Measurements from ENCODE around the gene ABLIM2.

The ABLIM2 gene

DNA sequence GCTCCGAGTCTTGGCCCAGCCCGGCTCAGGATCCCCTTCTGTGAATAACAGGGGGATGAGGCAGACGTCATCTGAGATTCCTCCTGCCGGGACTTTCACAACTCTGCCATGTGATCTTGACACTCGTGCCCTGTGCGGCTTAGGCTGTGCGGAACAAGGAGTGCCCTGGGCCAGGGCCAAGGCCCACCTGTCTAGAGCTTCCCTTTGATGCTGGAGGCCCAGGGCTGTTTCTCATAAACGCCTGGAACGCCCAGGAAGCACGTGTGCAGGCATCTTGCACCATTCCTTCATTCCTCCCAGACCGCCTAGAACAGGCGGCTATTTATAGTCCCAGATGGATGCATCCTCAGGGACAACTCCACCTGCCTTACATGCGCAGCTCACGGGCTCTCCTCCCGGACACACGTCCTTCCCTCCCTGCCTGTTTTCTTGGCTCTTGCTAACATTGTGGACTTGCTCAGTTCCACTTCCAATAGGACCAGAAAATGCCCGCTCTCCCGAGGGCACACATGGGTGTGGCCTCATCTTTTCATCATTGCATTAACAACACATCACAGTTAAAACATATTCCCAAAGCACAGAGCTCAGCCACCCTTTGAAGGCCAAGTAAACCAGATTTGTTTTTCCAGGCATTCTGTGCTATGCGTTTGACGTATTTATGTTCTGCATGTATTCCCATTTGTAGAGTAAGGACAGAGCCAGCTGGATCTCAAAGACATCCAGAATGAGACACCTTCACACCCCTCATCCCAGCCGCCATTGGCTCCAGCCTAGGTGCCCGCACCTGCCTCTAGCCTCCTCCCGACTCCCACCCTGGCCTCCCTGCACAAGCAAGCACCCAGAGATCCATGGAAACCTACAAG lies 57.2 kb downstream of the ABLIM2 start:
- no peak for FAIRE-seq

DNA sequence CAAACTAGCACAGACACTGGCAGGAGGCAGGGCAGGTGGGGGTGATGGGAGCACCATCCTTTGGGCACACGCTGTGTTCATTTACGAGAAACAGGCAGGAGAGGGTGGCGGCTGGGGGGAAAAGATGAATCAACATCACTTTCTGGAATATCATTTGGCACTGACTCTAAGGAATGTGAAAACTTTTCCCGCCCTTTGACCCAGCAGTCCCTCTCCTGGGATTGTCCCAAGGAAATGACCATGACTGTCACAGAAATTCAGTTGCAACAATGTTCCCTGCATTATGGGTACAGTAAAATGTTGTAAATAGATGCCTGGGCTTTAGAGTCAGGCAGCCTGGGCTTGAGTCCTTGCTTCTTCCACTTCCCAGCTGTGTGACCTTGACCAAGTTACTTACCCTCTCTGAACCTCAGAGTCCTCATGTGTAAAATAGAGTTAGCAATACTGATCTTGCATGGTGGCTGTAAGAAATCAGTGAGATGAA lies 58.6 kb downstream of the ABLIM2 start:
- FAIRE-seq, result no peak

DNA sequence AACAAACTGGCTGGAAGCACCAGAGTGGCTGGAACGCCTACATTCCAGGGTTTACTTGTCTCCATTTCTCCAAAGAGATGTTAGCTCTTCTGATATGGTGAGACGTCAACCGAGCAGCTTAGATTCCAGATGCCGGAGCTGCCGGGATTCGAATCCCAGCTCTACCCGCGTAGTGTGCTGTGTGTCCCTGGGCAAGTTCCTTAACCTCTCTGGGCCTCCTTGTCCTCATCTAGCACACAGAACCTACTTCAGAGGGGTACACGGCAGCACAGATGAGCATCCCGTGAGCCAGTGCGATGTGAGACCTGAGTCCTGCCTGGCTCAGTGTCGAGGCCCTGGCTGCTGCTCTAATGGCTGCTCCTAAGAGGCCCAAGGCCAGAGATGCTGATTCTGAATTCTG lies 60.1 kb downstream of the ABLIM2 start:
- FAIRE-seq, result no peak

DNA sequence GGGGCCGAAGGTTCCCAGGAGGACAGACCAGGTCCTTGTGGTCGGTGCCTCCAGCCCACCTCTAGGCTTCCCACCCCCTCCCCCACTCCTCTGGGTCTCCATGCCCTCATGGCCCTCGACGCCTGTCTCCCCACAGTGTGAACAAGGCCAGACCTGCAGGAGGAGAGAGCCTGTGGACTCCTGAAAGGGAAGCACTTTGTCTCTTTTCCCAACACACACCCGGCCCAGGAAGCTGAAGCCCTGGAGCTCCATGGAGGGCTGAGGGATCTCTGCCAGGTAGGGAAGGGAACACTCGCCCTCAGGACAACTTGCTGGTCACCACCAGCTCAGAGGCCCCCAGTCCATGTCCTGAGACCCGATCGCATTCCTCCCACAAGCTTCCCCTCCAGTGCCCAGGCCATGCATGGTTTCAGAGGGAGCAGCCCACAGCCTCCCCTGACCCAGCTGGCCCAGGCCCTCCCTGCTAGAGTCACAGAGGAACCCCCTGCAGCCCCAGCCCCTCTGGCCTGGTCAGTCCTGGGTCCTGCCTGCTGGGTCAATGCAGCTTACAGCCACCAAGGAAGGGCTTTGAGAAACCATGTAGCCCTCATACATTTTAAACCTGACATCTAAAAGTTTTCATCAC lies 60.8 kb downstream of the ABLIM2 start:
- no peak for FAIRE-seq

DNA sequence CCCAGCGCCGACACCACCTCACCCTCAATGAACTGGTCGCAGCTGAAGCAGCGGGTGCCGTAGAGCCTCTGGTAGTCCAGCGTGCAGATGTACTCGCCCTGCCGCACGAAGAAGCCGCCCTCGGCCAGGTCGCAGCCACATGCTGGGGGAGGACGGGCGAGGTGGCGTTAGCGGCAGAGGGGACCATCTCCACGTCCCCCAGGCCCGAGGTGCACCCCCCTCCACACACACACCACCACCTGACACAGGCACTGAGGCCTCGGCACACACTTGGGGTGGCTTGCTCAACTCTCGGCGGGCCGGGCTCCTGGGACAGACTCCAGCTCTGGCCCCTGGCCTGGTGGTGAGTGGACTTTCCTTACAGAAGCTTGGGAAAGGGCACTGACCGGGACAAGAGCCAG lies 61.5 kb downstream of the ABLIM2 start:
- no peak for FAIRE-seq

DNA sequence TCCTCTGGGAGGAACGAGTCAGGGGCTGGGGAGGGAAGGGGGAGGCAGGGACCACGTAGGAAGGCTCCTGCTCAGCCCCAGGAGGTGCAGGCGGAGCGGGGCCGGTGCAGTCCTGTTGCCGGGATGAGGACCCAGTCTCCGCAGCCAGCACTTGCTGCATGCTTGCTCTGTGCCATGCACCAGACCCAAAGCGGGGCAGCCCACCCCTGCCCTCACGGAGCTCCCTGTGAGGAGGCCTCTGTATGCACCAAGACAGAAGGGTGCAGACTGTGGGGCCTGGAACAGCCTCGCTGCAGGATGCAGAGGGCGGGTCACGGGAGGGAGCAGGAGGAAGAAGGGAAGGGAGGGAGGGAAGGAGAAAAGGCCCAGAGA lies 61.9 kb downstream of the ABLIM2 start:
- no peak for FAIRE-seq

DNA sequence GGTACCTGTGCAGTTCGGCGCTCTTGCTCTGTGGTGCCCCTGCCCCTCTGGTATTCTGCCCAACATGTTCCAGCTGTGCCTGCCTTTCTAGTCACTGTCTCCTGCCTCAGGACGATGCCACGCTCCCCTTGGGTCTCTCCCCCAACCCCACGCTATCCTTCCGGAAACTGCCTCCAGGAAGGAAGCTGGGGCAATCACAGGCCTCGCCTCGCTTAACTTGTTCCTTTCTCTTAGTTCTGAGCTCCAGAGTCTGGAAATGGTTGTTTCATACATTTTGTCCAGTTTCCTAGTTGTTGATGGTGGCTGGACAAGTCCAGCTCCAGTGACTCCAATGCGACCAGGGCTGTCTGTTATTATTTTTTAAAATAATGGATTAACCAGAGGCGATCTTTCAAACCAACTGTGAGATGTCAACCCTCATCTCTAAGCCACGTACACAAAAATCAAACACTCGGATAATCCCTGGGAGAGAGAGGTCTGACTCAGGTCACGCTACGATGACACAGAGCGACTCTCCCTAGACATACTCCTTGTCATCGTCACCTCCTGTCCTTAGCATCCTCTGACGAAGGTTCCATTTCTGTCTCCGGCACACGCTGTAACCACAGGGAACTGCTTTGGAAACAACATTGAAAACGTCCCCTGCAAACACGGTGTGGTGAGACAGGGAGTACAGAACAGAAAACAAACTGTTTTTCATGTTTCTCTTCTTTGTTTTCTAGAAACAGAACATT lies 62.5 kb downstream of the ABLIM2 start:
- no peak for FAIRE-seq

DNA sequence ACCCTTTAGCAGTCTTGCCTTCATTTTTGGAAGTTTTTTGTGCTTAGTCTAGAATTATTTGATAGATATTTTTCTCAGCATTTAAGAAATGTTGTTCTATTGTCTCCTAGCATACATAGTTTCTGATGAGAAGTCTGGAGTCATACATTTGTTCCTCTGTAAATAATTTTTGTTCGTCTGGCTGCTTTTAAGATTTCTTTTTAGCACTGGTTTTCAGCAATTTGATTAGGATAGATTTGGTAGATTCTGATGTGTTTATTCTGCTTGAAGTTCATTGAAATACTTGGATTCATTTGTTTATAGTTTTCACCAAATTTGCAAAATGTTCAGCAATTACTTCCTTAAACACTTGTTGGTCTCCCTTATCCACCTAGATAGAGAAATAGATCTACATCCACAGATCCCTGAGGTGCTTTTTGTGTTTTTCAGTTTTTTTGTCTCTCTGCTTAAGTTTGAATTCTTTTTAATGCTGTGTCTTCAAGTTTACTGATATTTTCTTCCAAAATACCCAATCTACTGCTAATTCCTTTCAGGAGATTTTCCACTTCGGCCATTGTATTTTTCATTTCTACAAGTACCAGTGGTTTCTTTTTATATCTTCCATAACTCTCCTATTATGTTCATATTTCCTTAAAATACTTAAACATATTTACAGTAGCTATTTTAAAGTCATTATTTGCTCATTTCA lies 64.9 kb downstream of the ABLIM2 start:
- no peak for FAIRE-seq

DNA sequence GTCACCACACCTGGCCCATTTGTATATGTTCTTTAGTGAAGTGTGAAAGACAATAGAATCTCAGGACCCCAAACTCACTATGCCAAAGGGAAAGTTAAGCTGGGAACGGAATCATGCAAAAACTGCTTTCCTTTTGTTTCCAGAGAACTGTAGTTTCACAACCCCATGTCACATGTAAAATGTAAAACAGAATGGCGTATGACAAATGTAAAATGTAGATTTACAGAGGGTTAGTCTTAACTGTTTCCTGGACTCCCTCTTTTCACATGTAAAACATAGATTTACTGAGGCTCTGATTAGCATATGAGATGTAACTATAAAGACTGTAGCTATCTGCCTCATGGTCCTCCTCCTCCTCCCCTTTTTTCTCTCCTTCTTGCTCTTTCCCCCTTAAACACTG lies 66.3 kb downstream of the ABLIM2 start:
- no peak for FAIRE-seq

DNA sequence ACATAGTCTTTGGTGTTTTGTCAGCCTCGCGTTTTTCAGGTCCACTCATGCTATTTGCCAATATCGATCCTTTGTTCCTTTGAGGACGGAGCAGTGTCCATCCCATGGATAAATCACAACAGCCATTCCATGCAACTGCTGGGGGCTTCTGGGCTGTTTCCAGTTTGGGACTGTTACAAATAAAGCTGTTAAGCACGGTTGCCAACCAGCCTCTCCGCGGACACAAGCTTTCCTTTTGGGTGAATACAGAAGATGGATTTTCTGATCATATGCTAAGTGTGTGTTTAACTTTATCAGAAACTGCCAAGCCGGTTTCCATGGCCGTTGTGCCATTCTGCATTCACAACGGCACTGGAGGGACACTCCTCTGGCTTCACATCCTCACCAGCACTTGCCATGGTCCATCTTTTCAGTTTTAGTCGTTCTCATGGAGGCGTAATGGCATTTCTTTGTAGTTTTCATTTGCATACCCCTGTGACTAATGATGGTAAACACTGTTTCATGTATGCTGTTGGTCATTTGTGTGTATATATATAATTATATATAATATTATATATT lies 67.8 kb downstream of the ABLIM2 start:
- no peak for FAIRE-seq

DNA sequence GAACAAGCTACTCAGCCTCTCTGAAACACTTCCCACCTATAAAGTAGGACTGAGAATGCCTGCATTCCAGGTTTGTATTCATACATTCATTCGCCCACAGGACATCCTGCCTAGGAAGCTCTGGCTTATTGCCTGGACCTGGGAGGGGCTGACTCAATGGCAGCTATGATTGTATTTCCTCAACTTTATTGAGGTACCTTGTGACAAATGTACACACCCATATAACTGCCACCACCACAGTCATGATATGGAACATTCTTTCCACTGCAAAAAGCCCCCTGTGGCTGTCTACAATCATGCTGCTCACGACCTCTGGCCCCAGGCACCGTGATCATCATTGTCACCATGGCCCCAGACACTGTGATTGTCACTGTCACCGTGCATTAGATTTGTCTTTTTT lies 68.3 kb downstream of the ABLIM2 start:
- FAIRE-seq, result no peak

DNA sequence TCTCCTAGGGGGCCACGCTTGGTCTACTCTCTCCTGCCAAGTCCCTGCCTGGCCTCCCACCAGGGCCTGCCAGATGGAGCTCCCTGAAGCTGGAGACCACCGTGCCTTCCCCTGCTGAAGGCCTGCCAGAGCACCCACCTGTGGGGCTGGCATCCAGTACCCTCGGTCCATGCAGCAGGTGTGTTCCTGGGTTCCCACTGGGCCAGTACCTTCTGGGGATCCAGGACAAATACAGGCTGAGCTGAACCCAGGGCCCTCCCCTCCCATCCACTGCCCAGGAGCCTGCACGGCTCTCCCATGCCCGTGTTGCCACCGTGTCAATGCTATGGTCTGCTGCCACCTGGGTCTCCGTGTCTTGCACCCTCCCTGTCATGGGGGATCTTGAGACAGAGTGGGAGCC lies 68.8 kb downstream of the ABLIM2 start:
- FAIRE-seq, result no peak

DNA sequence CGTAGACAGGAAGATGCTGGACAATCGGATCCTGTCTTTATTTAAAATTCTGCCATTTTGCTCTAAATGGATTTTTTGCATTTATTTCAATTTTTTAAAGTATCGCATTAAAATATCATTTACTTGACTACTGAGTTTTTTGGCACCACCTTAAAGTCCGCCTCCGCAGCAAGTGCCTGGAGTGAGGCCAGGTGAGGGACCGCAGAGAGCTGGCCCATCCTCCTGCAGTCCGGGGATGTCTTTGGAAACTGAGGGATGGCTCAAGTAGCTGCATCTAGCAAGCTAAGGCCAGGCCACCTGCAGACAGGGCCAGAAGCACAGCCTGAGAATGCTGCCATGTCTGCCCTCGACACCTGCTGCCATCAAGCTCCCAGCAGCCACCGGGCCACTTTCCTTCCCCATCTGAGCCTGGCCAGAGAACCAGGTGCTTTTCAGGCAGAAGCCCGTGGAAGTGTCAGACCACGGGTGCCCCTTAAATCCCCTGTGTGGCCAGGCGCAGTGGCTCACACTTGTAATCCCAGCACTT lies 69.6 kb downstream of the ABLIM2 start:
- no peak for FAIRE-seq

DNA sequence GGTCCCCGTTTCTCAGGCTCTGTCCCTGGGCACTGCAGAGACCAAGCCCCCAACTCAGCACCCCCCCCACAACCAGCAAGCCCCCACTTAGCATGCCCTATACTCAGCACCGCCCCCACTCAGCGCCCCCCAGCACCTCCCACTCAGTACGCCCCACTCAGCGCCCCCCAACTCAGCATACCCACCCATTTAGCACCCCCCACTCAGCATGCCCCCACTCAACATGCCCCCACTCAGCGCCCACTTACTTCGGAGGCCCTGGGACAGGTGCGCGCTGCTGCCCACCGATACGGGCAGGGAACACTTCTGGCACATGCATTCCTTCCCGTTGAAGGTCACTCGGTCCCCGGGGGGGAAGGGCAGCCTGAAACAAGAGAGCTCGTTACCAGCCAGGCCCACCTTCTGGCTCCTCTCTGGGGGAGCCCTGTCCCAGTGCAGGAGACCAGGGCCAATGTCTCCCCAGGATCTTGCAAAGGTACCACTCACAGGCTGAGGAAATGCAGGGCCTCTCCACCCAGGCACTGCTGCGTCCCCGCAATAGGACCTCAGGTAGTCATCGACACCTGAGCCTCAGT lies 70.6 kb downstream of the ABLIM2 start:
- FAIRE-seq, result no peak

DNA sequence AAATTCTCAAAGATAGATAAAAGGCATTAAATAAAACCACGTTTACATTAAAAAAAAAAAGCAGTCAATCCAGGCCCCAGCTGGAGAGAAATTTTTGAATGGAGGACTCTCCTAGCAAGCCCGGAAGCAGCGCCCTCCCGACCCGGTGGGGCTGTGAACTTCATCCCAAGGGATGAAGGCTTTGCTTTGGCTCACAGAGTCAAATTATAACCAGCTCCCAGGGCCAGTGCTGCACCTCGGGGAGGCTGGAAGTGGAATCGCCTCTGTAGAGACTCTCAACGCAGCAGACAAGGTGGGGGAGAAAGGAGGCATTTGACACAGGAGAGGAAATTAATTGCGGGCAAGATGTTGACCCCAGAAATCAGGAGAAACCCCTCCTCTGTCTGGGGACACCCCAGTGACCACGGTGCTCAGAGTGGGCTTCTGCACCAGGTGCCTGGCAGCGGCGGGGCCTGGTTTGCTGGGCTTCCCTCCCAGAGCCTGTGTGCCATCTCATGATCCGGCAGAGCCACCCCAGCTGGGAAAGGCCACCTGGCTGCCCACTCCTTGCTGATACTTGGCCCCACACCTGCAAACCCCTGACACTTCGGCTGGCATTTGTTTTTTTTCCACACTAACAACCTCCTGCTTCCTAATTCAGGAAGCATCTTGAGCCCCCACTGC lies 71.7 kb downstream of the ABLIM2 start:
- no peak for FAIRE-seq

DNA sequence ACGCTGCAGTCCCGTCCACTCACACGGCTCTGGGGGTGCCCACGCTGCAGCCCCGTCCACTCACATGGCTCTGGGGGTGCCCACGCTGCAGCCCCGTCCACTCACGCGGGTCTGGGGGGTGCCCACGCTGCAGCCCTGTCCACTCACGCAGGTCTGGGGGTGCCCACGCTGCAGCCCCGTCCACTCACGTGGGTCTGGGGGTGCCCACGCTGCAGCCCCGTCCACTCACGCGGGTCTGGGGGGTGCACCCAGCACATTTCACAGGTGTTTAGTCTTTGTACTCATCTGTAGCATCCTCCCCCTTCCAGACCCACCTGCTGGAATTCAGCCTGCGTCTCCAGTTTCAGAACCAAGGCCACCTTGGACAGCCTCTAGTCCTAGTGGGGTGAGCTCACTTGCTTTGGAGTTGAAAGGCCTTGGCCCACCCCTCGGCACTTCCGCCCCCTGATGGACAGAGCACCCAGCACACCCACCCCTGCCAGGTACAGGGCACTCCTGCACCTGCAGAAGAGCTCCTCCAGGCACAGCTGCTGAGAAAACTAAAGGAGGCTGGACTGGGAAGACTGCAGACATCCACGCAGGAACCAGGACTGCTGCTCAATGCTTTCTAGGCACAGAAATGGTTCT lies 73.0 kb downstream of the ABLIM2 start:
- FAIRE-seq, result no peak

DNA sequence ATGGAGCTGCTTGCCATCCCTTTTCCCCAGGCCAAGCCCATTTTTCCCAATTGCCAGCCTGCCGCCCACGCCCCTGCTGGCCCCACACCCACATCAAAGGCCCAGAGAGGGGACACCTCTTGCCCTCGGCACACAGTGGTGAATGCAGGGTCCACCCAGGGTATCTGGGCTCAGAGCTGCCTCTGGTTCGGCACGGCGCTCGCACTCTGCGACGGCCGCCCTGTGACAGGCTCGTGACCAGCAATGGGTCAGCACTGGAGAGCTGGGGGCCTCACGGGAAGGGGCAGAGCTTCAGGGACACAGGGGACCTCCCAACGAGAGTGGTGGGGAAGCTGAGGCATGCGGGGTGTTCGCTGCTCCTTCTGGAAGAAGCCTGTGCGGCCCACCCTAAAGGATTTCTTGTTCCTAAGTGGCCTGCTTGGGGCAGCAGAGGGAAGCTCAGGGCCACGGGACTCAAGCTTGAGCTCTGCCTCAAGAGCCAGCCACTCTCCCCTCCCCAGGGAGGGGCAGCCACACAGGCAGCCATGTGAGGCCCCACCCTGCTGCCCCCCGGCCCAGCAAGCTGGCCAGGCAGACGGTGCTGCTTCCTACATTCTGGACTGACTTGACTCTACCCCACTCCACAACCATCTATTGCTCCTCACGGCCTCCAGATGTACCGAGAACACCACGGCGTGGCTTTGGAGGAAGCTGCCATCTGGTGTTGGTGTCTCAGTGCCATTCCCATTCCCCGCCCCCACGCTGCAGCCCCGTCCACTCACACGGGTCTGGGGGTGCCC lies 73.7 kb downstream of the ABLIM2 start:
- FAIRE-seq, result no peak

DNA sequence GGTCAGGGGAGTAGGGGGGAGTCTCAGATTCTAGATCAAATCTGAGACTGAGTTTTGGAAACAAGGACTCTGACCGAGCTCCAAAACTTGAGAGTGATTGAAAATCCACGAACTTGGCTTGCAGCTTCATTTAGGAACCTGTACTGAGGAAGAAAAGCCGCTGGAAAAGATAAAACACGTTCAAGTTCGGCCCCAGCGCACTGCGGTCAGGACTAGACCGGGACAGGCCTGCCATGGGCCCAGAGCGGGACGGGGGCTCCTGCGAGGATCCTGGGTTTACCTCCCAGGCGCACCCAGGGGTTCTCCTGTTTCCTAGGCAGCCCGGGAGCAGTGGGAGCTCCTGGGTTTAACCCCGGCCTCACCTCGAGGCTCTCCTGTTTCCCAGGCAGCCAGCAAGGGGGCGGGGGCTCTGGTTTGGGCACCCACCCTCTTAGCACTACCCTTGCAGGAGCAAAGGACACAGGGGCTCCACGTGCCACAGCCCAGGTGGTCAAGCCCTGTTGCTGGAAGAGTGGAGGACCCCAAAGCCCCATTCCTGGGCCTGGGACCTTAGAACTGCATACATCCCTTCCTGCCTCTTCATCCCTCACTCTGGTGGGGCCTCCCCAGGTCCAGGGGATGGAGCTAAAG lies 74.5 kb downstream of the ABLIM2 start:
- no peak for FAIRE-seq

DNA sequence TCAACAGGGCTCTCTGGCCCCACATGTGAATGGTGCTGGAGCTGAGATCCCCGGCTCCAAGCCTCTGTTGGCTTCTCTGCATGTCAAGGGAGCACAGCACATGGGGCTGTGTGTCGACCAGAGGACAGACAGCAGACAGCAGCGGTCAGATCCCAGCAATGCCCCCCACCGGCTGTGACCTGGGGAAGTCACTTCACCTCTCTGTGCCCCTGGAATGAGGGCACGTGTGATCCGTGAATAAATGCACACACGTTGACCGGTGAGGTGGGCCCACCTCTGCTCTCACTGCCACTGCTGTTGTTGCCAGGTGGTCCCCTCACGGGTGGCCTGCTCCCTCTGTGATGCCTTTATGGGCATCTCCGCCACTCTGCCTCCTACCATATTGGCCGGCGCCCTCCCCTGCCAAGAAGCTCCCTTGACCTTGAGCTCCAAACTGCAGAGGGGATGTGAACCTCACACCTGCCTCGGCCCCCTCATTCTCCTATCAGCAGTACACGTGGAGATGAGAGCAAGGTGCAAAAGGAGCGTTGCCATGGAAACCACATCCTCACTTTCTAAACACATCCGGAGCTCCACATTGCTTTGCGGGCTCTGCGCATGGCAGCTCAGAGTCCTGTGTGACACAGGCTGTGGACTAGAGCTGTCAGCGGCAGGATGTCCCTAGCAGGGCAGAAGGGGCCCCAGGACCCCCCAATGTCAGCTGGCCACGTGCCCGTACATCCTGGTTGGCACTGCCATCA lies 75.4 kb downstream of the ABLIM2 start:
- no peak for FAIRE-seq
